ENCODE data around the gene TTC7B.

Gene TTC7B

DNA sequence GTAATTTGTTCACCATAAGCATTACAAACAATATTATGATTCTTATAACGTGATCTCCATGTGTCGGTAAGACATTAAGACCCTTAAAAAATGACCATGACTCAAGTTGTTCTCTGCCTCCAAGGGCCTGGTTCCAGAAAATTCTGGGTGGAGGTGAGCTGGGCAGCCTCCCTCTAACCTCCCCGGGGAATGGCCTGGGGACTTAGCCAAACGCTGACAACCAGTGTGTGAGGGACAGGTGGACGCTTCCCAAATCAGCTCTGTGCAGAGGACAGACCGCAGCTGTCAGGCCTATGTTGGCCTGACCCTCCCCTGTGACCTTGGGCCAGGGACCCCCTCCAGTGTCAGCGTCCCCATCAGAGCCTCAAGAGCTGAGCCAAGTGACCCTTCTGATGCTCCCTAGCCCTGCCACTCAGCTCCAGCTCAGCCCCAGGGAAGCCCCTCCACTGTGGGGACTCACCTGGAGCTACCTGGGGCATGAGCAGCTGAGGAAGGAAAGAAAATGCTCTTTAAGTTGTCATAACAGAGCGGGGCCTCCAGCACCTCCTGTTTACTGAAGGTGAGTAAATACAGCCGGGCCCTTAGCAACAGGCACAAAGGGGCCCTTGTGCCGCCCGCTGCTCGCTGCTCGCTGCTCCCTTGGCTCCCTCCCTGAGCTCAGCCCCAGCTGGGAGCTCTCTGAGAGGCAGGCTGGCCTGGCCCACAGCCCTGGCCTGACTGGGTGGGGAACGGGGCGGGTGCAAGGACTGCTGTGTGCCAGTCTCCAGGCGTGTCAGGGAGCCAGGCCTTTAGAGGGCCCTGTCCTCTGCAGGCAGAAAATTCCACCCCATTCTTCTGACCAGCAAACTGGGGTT is 302.8 kb downstream of the TTC7B start:
- Histone ChIP-seq H4K8ac (ENCODE audit: low read depth, low read length) (peak overlapping the region; percentile 50), H3K9me3 (ENCODE audit: insufficient read depth, low read depth, low read length) (peaks cover 3% of the 10 kb centered on the region), H3K14ac (ENCODE audit: low read length) (peak overlapping the region; percentile 72), H3K23ac (ENCODE audit: low read length) (no peak overlapping the region), H2AK5ac (ENCODE audit: low read length) (peak overlapping the region; percentile 15), H2BK5ac (ENCODE audit: low read depth, low read length, poor library complexity) (peak overlapping the region; percentile 29), H3K36me3 (ENCODE audit: control insufficient read depth in 1 of 2, insufficient read depth in 2 of 2, low read length in 2 of 2) (no peaks in the 10 kb centered on the region), H3K27me3 (ENCODE audit: insufficient read depth, low read length) (no peaks in the 10 kb centered on the region), H3K27ac (ENCODE audit: low read depth, low read length) (no peak overlapping the region), H3K79me2 (ENCODE audit: control insufficient read depth, insufficient read depth, low read length, poor library complexity) (no peaks in the 10 kb centered on the region), H4K12ac (ENCODE audit: low read depth, low read length) (no peak overlapping the region), H3K4me1 (ENCODE audit: control insufficient read depth in 1 of 2, insufficient read depth in 2 of 2, low read length in 2 of 2) (peaks cover 36 to 56% of the 10 kb centered on the region in 2 experiments), H3K9ac (ENCODE audit: low read length) (no peak overlapping the region), H3K4me2 (ENCODE audit: low read length) (no peak overlapping the region), H2BK120ac (ENCODE audit: insufficient read depth, low read length, poor library complexity) (peak overlapping the region; percentile 25), H3K18ac (ENCODE audit: low read length) (peak overlapping the region; percentile 42), H3K4ac (ENCODE audit: low read depth, low read length) (no peak overlapping the region), H3K79me1 (ENCODE audit: low read length) (peaks cover 37% of the 10 kb centered on the region), H2AFZ (ENCODE audit: insufficient read depth, low read length, poor library complexity) (no peak overlapping the region), H4K91ac (ENCODE audit: low read depth, low read length) (peak overlapping the region; percentile 52), H3K4me3 (ENCODE audit: low read depth, low read length) (no peak overlapping the region), H2BK12ac (ENCODE audit: low read length) (peak overlapping the region; percentile 81)
- DNase-seq = no peak
- WGBS (ENCODE audit: extremely low coverage, insufficient coverage, insufficient read length) = no CpG with 5 or more reads among the region's 16 CpGs

GRCh38 chr14:90512329-90512991 is 303.8 kb downstream of the TTC7B start:
- H3K9me3 ChIP-seq (ENCODE audit: insufficient read depth, low read depth, low read length) = peaks cover 5% of the 10 kb centered on the region
- peak overlapping the region; percentile 72 for H4K91ac ChIP-seq (ENCODE audit: low read depth, low read length)
- peak overlapping the region; percentile 35 for H2BK12ac ChIP-seq (ENCODE audit: low read length)
- H3K4me2 ChIP-seq (ENCODE audit: low read length) = no peak overlapping the region
- H3K4ac ChIP-seq (ENCODE audit: low read depth, low read length) = no peak overlapping the region
- no peaks in the 10 kb centered on the region for H3K27me3 ChIP-seq (ENCODE audit: insufficient read depth, low read length)
- H3K23ac ChIP-seq (ENCODE audit: low read length) = no peak overlapping the region
- no peak overlapping the region for H4K12ac ChIP-seq (ENCODE audit: low read depth, low read length)
- DNase-seq = no peak
- peak overlapping the region; percentile 19 for H3K18ac ChIP-seq (ENCODE audit: low read length)
- peak overlapping the region; percentile 18 for H2AK5ac ChIP-seq (ENCODE audit: low read length)
- H2AFZ ChIP-seq (ENCODE audit: insufficient read depth, low read length, poor library complexity) = peak overlapping the region; percentile 26
- H2BK120ac ChIP-seq (ENCODE audit: insufficient read depth, low read length, poor library complexity) = peak overlapping the region; percentile 40
- peak overlapping the region; percentile 14 for H3K27ac ChIP-seq (ENCODE audit: low read depth, low read length)
- H3K79me2 ChIP-seq (ENCODE audit: control insufficient read depth, insufficient read depth, low read length, poor library complexity) = no peaks in the 10 kb centered on the region
- peak overlapping the region; percentile 12 for H3K14ac ChIP-seq (ENCODE audit: low read length)
- H3K9ac ChIP-seq (ENCODE audit: low read length) = no peak overlapping the region
- H3K4me3 ChIP-seq (ENCODE audit: low read depth, low read length) = no peak overlapping the region
- WGBS (ENCODE audit: extremely low coverage, insufficient coverage, insufficient read length) = no CpG with 5 or more reads among the region's 10 CpGs
- peak overlapping the region; percentile 44 for H4K8ac ChIP-seq (ENCODE audit: low read depth, low read length)
- no peaks in the 10 kb centered on the region for H3K36me3 ChIP-seq (ENCODE audit: control insufficient read depth in 1 of 2, insufficient read depth in 2 of 2, low read length in 2 of 2)
- peak overlapping the region; percentile 20 for H2BK5ac ChIP-seq (ENCODE audit: low read depth, low read length, poor library complexity)
- H3K79me1 ChIP-seq (ENCODE audit: low read length) = peaks cover 46% of the 10 kb centered on the region
- peaks cover 46 to 62% of the 10 kb centered on the region in 2 experiments for H3K4me1 ChIP-seq (ENCODE audit: control insufficient read depth in 1 of 2, insufficient read depth in 2 of 2, low read length in 2 of 2)

DNA sequence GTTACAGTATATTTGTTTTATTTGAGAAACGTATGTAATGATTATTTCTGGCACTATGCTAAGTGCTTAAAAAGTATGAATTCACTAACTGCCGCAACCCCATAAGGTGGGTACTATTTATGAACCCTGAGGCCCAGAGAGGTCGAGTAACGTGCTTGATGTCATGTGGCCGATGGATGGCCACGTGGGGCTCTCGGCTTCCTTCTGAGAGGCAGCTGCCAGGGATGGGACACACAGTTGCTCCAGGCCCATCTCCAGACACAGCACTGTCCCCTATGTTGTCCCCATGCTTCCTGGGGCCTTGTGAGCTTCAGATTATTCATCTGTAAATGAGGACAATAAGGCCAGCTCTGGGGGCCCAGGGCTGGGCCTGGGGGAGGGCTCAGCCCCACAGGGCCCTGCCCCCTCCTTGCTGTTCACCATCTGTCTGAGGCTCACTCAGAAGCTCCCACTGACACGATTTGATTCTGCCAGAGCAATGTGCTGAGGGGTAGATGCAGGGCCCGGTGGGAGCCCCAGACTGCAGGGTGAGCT is 304.4 kb downstream of the TTC7B start:
- Histone ChIP-seq H3K9ac (ENCODE audit: low read length) (no peak overlapping the region), H3K9me3 (ENCODE audit: insufficient read depth, low read depth, low read length) (peaks cover 5% of the 10 kb centered on the region), H3K23ac (ENCODE audit: low read length) (no peak overlapping the region), H3K4ac (ENCODE audit: low read depth, low read length) (no peak overlapping the region), H3K4me1 (ENCODE audit: control insufficient read depth in 1 of 2, insufficient read depth in 2 of 2, low read length in 2 of 2) (peaks cover 42 to 58% of the 10 kb centered on the region in 2 experiments), H4K8ac (ENCODE audit: low read depth, low read length) (no peak overlapping the region), H2BK120ac (ENCODE audit: insufficient read depth, low read length, poor library complexity) (peak overlapping the region; percentile 40), H2BK5ac (ENCODE audit: low read depth, low read length, poor library complexity) (no peak overlapping the region), H2AK5ac (ENCODE audit: low read length) (peak overlapping the region; percentile 18), H2BK12ac (ENCODE audit: low read length) (peak overlapping the region; percentile 35), H3K27ac (ENCODE audit: low read depth, low read length) (no peak overlapping the region), H3K4me2 (ENCODE audit: low read length) (no peak overlapping the region), H4K91ac (ENCODE audit: low read depth, low read length) (peak overlapping the region; percentile 72), H3K4me3 (ENCODE audit: low read depth, low read length) (no peak overlapping the region), H3K27me3 (ENCODE audit: insufficient read depth, low read length) (no peaks in the 10 kb centered on the region), H2AFZ (ENCODE audit: insufficient read depth, low read length, poor library complexity) (no peak overlapping the region), H3K79me1 (ENCODE audit: low read length) (peaks cover 44% of the 10 kb centered on the region), H3K14ac (ENCODE audit: low read length) (no peak overlapping the region), H3K79me2 (ENCODE audit: control insufficient read depth, insufficient read depth, low read length, poor library complexity) (no peaks in the 10 kb centered on the region), H3K18ac (ENCODE audit: low read length) (peak overlapping the region; percentile 19), H4K12ac (ENCODE audit: low read depth, low read length) (no peak overlapping the region), H3K36me3 (ENCODE audit: control insufficient read depth in 1 of 2, insufficient read depth in 2 of 2, low read length in 2 of 2) (no peaks in the 10 kb centered on the region)
- DNase-seq = no peak
- no CpG with 5 or more reads among the region's 9 CpGs for WGBS (ENCODE audit: extremely low coverage, insufficient coverage, insufficient read length)

- Histone ChIP-seq H4K8ac (ENCODE audit: low read depth, low read length) (peak overlapping the region; percentile 21), H4K12ac (ENCODE audit: low read depth, low read length) (no peak overlapping the region), H2BK5ac (ENCODE audit: low read depth, low read length, poor library complexity) (no peak overlapping the region), H3K36me3 (ENCODE audit: control insufficient read depth in 1 of 2, insufficient read depth in 2 of 2, low read length in 2 of 2) (no peaks in the 10 kb centered on the region), H3K4me2 (ENCODE audit: low read length) (no peak overlapping the region), H3K27me3 (ENCODE audit: insufficient read depth, low read length) (no peaks in the 10 kb centered on the region), H2AFZ (ENCODE audit: insufficient read depth, low read length, poor library complexity) (no peak overlapping the region), H3K23ac (ENCODE audit: low read length) (no peak overlapping the region), H3K27ac (ENCODE audit: low read depth, low read length) (no peak overlapping the region), H3K9ac (ENCODE audit: low read length) (no peak overlapping the region), H2BK120ac (ENCODE audit: insufficient read depth, low read length, poor library complexity) (peak overlapping the region; percentile 13), H2BK12ac (ENCODE audit: low read length) (peak overlapping the region; percentile 51), H3K18ac (ENCODE audit: low read length) (no peak overlapping the region), H2AK5ac (ENCODE audit: low read length) (peak overlapping the region; percentile 13), H3K79me2 (ENCODE audit: control insufficient read depth, insufficient read depth, low read length, poor library complexity) (no peaks in the 10 kb centered on the region), H3K14ac (ENCODE audit: low read length) (peak overlapping the region; percentile 33), H3K4me3 (ENCODE audit: low read depth, low read length) (no peak overlapping the region), H3K4ac (ENCODE audit: low read depth, low read length) (no peak overlapping the region), H3K9me3 (ENCODE audit: insufficient read depth, low read depth, low read length) (peaks cover 5% of the 10 kb centered on the region), H3K4me1 (ENCODE audit: control insufficient read depth in 1 of 2, insufficient read depth in 2 of 2, low read length in 2 of 2) (peaks cover 42 to 53% of the 10 kb centered on the region in 2 experiments), H4K91ac (ENCODE audit: low read depth, low read length) (peak overlapping the region; percentile 65), H3K79me1 (ENCODE audit: low read length) (peaks cover 40% of the 10 kb centered on the region)
- no peak for DNase-seq
- no CpG with 5 or more reads among the region's 4 CpGs for WGBS (ENCODE audit: extremely low coverage, insufficient coverage, insufficient read length)
Observed at GRCh38 chr14:90511252-90511651, 305.0 kb downstream of the TTC7B start.

Measured in trophoblast cell (in vitro differentiated cells and primary cell).